ENCODE measurements around the gene TJP1.
"Not testable (repeated sequence)": the region's sequence is repeated elsewhere in the genome, so short reads cannot be mapped to it uniquely, and the experiment has no call there.

The TJP1 gene

GRCh38 chr15:29838352-29839010 is 16.2 kb upstream of the TJP1 start:
- no peak for DNase-seq (ENCODE audit: low read depth in 2 of 2)

GRCh38 chr15:29835301-29835700 is 13.0 kb upstream of the TJP1 start:
- no peak for DNase-seq (ENCODE audit: low read depth in 2 of 2)

- no peak for DNase-seq (ENCODE audit: low read depth in 2 of 2)
These were observed 10.4 kb upstream of the TJP1 start for GRCh38 chr15:29832709-29833108.

GRCh38 chr15:29826908-29827820 is 4.9 kb upstream of the TJP1 start:
- DNase-seq (ENCODE audit: low read depth in 2 of 2): no peak

GRCh38 chr15:29825227-29825626 is 3.0 kb upstream of the TJP1 start:
- DNase-seq (ENCODE audit: low read depth in 2 of 2): no peak

GRCh38 chr15:29822684-29823459 is 604 bp upstream of the TJP1 start:
- no peak for DNase-seq (ENCODE audit: low read depth in 2 of 2)

GRCh38 chr15:29821416-29822099 is 710 bp downstream of the TJP1 start:
- DNase-seq (ENCODE audit: low read depth in 2 of 2): no peak

- DNase-seq (ENCODE audit: low read depth in 2 of 2): no peak
These were observed 1.7 kb downstream of the TJP1 start for GRCh38 chr15:29820394-29821154.

- DNase-seq (ENCODE audit: low read depth in 2 of 2): no peak
These were observed 2.3 kb downstream of the TJP1 start for GRCh38 chr15:29819979-29820378.

GRCh38 chr15:29818141-29818540 is 4.1 kb downstream of the TJP1 start:
- DNase-seq (ENCODE audit: low read depth in 2 of 2): no peak

- not testable (repeated sequence) for DNase-seq (ENCODE audit: low read depth in 2 of 2)
These were observed 4.8 kb downstream of the TJP1 start for GRCh38 chr15:29817455-29817854.

- no peak for DNase-seq (ENCODE audit: low read depth in 2 of 2)
These were observed 7.1 kb downstream of the TJP1 start for GRCh38 chr15:29815000-29815710.

GRCh38 chr15:29813009-29813408 is 9.3 kb downstream of the TJP1 start:
- no peak for DNase-seq (ENCODE audit: low read depth in 2 of 2)

- DNase-seq (ENCODE audit: low read depth in 2 of 2): no peak
These were observed 9.9 kb downstream of the TJP1 start for GRCh38 chr15:29812384-29812694.

- DNase-seq (ENCODE audit: low read depth in 2 of 2): no peak
These were observed 10.4 kb downstream of the TJP1 start for GRCh38 chr15:29811691-29812383.

- DNase-seq (ENCODE audit: low read depth in 2 of 2): no peak
These were observed 16.6 kb downstream of the TJP1 start for GRCh38 chr15:29805708-29806104.

- DNase-seq (ENCODE audit: low read depth in 2 of 2): no peak
These were observed 17.1 kb downstream of the TJP1 start for GRCh38 chr15:29805043-29805707.

GRCh38 chr15:29802411-29802810 is 19.9 kb downstream of the TJP1 start:
- DNase-seq (ENCODE audit: low read depth in 2 of 2): no peak
